GM13976 (cell line): ENCODE measurements around the gene KLHL3.

Source experiments
- DNase-seq: peaks from one replicate; pipeline ENCODE4 v3.0.0; 2012; ENCODE audit warnings: low spot score
- CTCF ChIP-seq: IDR thresholded peaks from 2 replicates; pipeline ENCODE4 v1.5.1; 2012; ENCODE audit warnings: borderline replicate concordance, mild to moderate bottlenecking; ENCODE audit not compliant: insufficient read depth; ENCODE audit errors: extremely low read depth, missing control alignments, control extremely low read depth
- in situ Hi-C: fragments of 300-500 bp; cut with MboI; formaldehyde crosslinking; loops from one replicate; pipeline ENCODE4 v1.12.0; 2022; ENCODE audit warnings: low sequenced_read_pairs, mixed read lengths, inconsistent platforms; ENCODE audit not compliant: unreplicated experiment

Gene KLHL3

GRCh38 chr5:137630216-137630971 is 105.5 kb downstream of the KLHL3 start:
- DNase-seq = no peak
- TF ChIP-seq CTCF = no peak
- in situ Hi-C loops = no loop called here

GRCh38 chr5:137629646-137630045 is 106.2 kb downstream of the KLHL3 start:
- peak; percentile 46 for TF ChIP-seq CTCF
- DNase-seq = peak; percentile 82
- in situ Hi-C loops = no loop called here

GRCh38 chr5:137627706-137628105 is 108.2 kb downstream of the KLHL3 start:
- no peak for TF ChIP-seq CTCF
- DNase-seq = no peak
- in situ Hi-C loops = no loop called here

- in situ Hi-C loops = no loop called here
- TF ChIP-seq CTCF = no peak
- no peak for DNase-seq
Observed at GRCh38 chr5:137627293-137627692, 108.6 kb downstream of the KLHL3 start.

GRCh38 chr5:137624786-137625349 is 111.0 kb downstream of the KLHL3 start:
- in situ Hi-C loops = no loop called here
- no peak for DNase-seq
- no peak for TF ChIP-seq CTCF

- no peak for TF ChIP-seq CTCF
- no peak for DNase-seq
- in situ Hi-C loops = no loop called here
Observed at GRCh38 chr5:137622850-137623249, 113.0 kb downstream of the KLHL3 start.
